Activated naive CD4-positive, alpha-beta T cell treated with anti-CD3 and anti-CD28 coated beads for 36 hours (primary cell): ENCODE data around the gene HYAL3. TPM values are rescaled to one million over a fixed set of nuclear protein-coding genes. Genes with fewer than 3 reads are reported as not detected.
"Not testable (repeated sequence)": the region's sequence is repeated elsewhere in the genome, so short reads cannot be mapped to it uniquely, and the experiment has no call there.

Experiments used
- CTCF ChIA-PET: fragments of 350-600 bp; sonication (Branson Sonifier 250); formaldehyde crosslinking; loops from one replicate; lab custom pipeline; 2021; ENCODE audit warnings: antibody characterized with exemption; lab: Charles Lee
- DNase-seq: peaks from one replicate; pipeline ENCODE4 v3.0.0-alpha.2; 2020
- H3K27ac Mint-ChIP-seq: one replicate; pipeline ENCODE4 v1.8.0; 2021; ENCODE audit warnings: mild to moderate bottlenecking, mixed read lengths
- H3K27me3 Mint-ChIP-seq: one replicate; pipeline ENCODE4 v1.8.0; 2021; ENCODE audit warnings: low read depth, mixed read lengths
- H3K36me3 Mint-ChIP-seq: one replicate; pipeline ENCODE4 v1.8.0; 2021; ENCODE audit warnings: low read depth, mixed read lengths
- H3K4me1 Mint-ChIP-seq: one replicate; pipeline ENCODE4 v1.8.0; 2021; ENCODE audit warnings: low read depth, mixed read lengths
- H3K4me3 Mint-ChIP-seq: one replicate; pipeline ENCODE4 v1.8.0; 2021; ENCODE audit warnings: mild to moderate bottlenecking, moderate library complexity, mixed read lengths
- H3K9me3 Mint-ChIP-seq: one replicate; pipeline ENCODE4 v1.8.0; 2021; ENCODE audit warnings: mixed read lengths
- intact Hi-C: fragments of 100-400 bp; cut with micrococcal nuclease; formaldehyde crosslinking; loops from one replicate; pipeline ENCODE4 v1.15.1; 2023
- total RNA-seq, 2 experiments: library from RNA; stranded (reverse); gene quantifications; one replicate each; pipeline ENCODE4 v1.2.3, GENCODE V29; 2021

Gene HYAL3
- total RNA-seq, 2 experiments from 2014 or later, result 0.74 to 0.88 TPM

GRCh38 chr3:50278880-50279224 lies 20.4 kb downstream of the HYAL3 start, which contains the start of gene LSMEM2:
Gene LSMEM2, plus strand, starts transcription at chr3:50279087. Its CDS starts 27 bp downstream, at chr3:50279114.
- Mint-ChIP-seq H3K4me1 (peaks cover 20% of the 10 kb centered on the region), H3K27me3 (peaks cover 25% of the 10 kb centered on the region), H3K36me3 (no peaks in the 10 kb centered on the region), H3K9me3 (no peaks in the 10 kb centered on the region), H3K4me3 (no peak within 1 kb of the TSS), H3K27ac (no peak within 1 kb of the TSS)
- no peak for DNase-seq
- intact Hi-C loops, result no loop called here
- CTCF ChIA-PET, result interaction anchor here (0.9 to 1.6 kb wide), 4 partner anchors 8 to 52 kb away, joined by 3 to 6 read pairs (median 3); no protein-coding TSS in a partner anchor

- no peak for DNase-seq
- peaks cover 22% of the 10 kb centered on the region for H3K4me1 Mint-ChIP-seq
- intact Hi-C loops, result no loop called here
- CTCF ChIA-PET, result interaction anchor here (0.7 to 1.6 kb wide), 5 partner anchors 8 to 51 kb away, joined by 3 to 6 read pairs (median 4); no protein-coding TSS in a partner anchor
- H3K9me3 Mint-ChIP-seq, result no peaks in the 10 kb centered on the region
- no peak overlapping the region for H3K27ac Mint-ChIP-seq
- H3K4me3 Mint-ChIP-seq, result no peak overlapping the region
- peaks cover 27% of the 10 kb centered on the region for H3K27me3 Mint-ChIP-seq
- H3K36me3 Mint-ChIP-seq, result no peaks in the 10 kb centered on the region
These were observed 20.9 kb downstream of the HYAL3 start for GRCh38 chr3:50278123-50278879.

- no peak overlapping the region for H3K4me3 Mint-ChIP-seq
- H3K27ac Mint-ChIP-seq, result no peak overlapping the region
- CTCF ChIA-PET, result interaction anchor here (0.6 to 1.4 kb wide), 3 partner anchors 15 to 30 kb away, joined by 4 read pairs; partner anchors contain the start of gene IFRD2
- H3K27me3 Mint-ChIP-seq, result peaks cover 32% of the 10 kb centered on the region
- DNase-seq, result no peak
- no peaks in the 10 kb centered on the region for H3K9me3 Mint-ChIP-seq
- intact Hi-C loops, result no loop called here
- H3K4me1 Mint-ChIP-seq, result peaks cover 28% of the 10 kb centered on the region
- H3K36me3 Mint-ChIP-seq, result no peaks in the 10 kb centered on the region
These were observed 22.5 kb downstream of the HYAL3 start for GRCh38 chr3:50276762-50277101.

- CTCF ChIA-PET, result interaction anchor here (1.0 to 1.7 kb wide), 3 partner anchors 15 to 48 kb away, joined by 4 to 9 read pairs (median 4); partner anchors contain the start of gene IFRD2
- peaks cover 31% of the 10 kb centered on the region for H3K4me1 Mint-ChIP-seq
- peaks cover 32% of the 10 kb centered on the region for H3K27me3 Mint-ChIP-seq
- H3K9me3 Mint-ChIP-seq, result no peaks in the 10 kb centered on the region
- H3K27ac Mint-ChIP-seq, result no peak overlapping the region
- intact Hi-C loops, result no loop called here
- no peaks in the 10 kb centered on the region for H3K36me3 Mint-ChIP-seq
- peak; percentile 48 for DNase-seq
- H3K4me3 Mint-ChIP-seq, result peak overlapping the region; percentile 59
These were observed 23.0 kb downstream of the HYAL3 start for GRCh38 chr3:50275996-50276761.

DNA sequence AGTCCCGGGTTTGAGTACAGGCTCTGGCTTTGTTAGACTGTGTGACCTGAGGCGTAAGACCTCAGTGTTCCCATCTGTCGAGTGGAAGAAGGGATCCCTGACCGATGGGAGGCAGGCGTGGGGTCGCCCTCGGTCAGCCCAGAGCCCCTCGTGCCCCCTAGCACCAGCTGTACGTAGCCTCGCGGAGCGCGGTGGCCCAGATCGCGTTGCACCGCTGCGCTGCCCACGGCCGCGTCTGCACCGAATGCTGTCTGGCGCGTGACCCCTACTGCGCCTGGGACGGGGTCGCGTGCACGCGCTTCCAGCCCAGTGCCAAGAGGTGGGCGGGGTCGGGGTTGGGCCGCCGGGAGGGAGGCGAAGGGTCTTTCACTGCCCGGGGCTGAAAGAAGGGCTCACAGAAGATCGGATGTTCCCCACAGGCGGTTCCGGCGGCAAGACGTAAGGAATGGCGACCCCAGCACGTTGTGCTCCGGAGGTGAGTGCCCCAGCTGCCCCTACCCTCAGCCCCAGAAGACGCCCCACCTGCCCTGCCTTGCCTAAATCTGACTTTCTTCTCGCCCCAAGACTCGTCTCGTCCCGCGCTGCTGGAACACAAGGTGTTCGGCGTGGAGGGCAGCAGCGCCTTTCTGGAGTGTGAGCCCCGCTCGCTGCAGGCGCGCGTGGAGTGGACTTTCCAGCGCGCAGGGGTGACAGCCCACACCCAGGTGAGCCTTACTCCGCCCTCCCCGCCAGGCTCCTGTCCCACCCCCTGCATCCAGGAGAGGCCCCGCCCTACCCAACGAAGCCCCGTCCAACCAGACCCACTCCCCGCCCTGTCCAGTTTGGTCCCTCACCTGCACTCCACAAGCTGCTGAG lies 23.8 kb downstream of the HYAL3 start:
- intact Hi-C loops, result no loop called here
- H3K27me3 Mint-ChIP-seq, result peaks cover 32% of the 10 kb centered on the region
- H3K4me3 Mint-ChIP-seq, result peak overlapping the region; percentile 59

GRCh38 chr3:50274371-50275104 lies 24.7 kb downstream of the HYAL3 start:
- CTCF ChIA-PET, result interaction anchor here (0.7 to 2.7 kb wide), 14 partner anchors 10 to 155 kb away, joined by 3 to 16 read pairs (median 4); partner anchors contain the start of genes HYAL3 and NAA80
- Mint-ChIP-seq H3K4me1 (peaks cover 31% of the 10 kb centered on the region), H3K36me3 (no peaks in the 10 kb centered on the region), H3K27ac (no peak overlapping the region), H3K4me3 (no peak overlapping the region), H3K27me3 (peaks cover 32% of the 10 kb centered on the region), H3K9me3 (no peaks in the 10 kb centered on the region)
- intact Hi-C loops, result loop anchor here (1.0 kb wide), 2 partner anchors 50 to 276 kb away; no protein-coding TSS in a partner anchor
- DNase-seq, result peak; percentile 87

More for the DNA sequence above, 23.8 kb downstream of the HYAL3 start:
- DNase-seq, result no peak
- H3K27ac Mint-ChIP-seq, result no peak overlapping the region
- no peaks in the 10 kb centered on the region for H3K9me3 Mint-ChIP-seq
- no peaks in the 10 kb centered on the region for H3K36me3 Mint-ChIP-seq
- CTCF ChIA-PET, result interaction anchor here (0.7 to 2.7 kb wide), 16 partner anchors 9 to 156 kb away, joined by 3 to 16 read pairs (median 4); partner anchors contain the start of genes HYAL3, IFRD2 and NAA80
- peaks cover 31% of the 10 kb centered on the region for H3K4me1 Mint-ChIP-seq

DNA sequence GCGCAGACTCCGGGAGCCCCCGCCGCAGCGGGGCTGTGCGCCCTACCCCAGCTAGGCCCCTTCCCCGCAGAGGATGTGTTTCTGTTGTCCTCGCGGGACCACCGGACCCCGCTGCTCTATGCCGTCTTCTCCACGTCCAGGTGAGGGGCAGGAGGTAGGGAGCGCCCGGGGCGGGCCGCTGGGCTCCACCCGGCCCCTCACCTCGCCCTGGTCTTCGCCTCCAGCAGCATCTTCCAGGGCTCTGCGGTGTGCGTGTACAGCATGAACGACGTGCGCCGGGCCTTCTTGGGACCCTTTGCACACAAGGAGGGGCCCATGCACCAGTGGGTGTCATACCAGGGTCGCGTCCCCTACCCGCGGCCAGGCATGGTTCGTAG lies 25.5 kb downstream of the HYAL3 start:
- CTCF ChIA-PET, result interaction anchor here (0.7 to 2.7 kb wide), 3 partner anchors 18 to 141 kb away, joined by 3 to 16 read pairs (median 8); no protein-coding TSS in a partner anchor
- no peaks in the 10 kb centered on the region for H3K36me3 Mint-ChIP-seq
- H3K9me3 Mint-ChIP-seq, result no peaks in the 10 kb centered on the region
- H3K4me3 Mint-ChIP-seq, result no peak overlapping the region
- intact Hi-C loops, result loop anchor here (1.0 kb wide), 7 partner anchors 13 to 277 kb away; no protein-coding TSS in a partner anchor
- peaks cover 31% of the 10 kb centered on the region for H3K4me1 Mint-ChIP-seq
- H3K27ac Mint-ChIP-seq, result no peak overlapping the region
- DNase-seq, result no peak
- peaks cover 32% of the 10 kb centered on the region for H3K27me3 Mint-ChIP-seq

GRCh38 chr3:50272911-50273688 lies 26.1 kb downstream of the HYAL3 start:
- CTCF ChIA-PET, result interaction anchor here (0.7 to 2.7 kb wide), 13 partner anchors 10 to 1252 kb away, joined by 3 to 18 read pairs (median 7); partner anchors contain the start of gene GNAT1
- peaks cover 31% of the 10 kb centered on the region for H3K4me1 Mint-ChIP-seq
- intact Hi-C loops, result loop anchor here (1.0 kb wide), 5 partner anchors 13 to 152 kb away; no protein-coding TSS in a partner anchor
- no peaks in the 10 kb centered on the region for H3K36me3 Mint-ChIP-seq
- DNase-seq, result peak; percentile 93
- peak overlapping the region; percentile 39 for H3K4me3 Mint-ChIP-seq
- no peaks in the 10 kb centered on the region for H3K9me3 Mint-ChIP-seq
- H3K27ac Mint-ChIP-seq, result no peak overlapping the region
- peaks cover 34% of the 10 kb centered on the region for H3K27me3 Mint-ChIP-seq

GRCh38 chr3:50272538-50272910 lies 26.7 kb downstream of the HYAL3 start:
- DNase-seq, H3K36me3 Mint-ChIP-seq, H3K4me3 Mint-ChIP-seq, H3K27ac Mint-ChIP-seq, intact Hi-C loops, H3K9me3 Mint-ChIP-seq: not testable (repeated sequence)
- H3K4me1 Mint-ChIP-seq, result peaks cover 31% of the 10 kb centered on the region
- CTCF ChIA-PET, result interaction anchor here (0.6 to 2.7 kb wide), 14 partner anchors 9 to 1251 kb away, joined by 3 to 18 read pairs (median 4); partner anchors contain the start of genes GNAT1 and RASSF1
- H3K27me3 Mint-ChIP-seq, result peaks cover 34% of the 10 kb centered on the region

DNA sequence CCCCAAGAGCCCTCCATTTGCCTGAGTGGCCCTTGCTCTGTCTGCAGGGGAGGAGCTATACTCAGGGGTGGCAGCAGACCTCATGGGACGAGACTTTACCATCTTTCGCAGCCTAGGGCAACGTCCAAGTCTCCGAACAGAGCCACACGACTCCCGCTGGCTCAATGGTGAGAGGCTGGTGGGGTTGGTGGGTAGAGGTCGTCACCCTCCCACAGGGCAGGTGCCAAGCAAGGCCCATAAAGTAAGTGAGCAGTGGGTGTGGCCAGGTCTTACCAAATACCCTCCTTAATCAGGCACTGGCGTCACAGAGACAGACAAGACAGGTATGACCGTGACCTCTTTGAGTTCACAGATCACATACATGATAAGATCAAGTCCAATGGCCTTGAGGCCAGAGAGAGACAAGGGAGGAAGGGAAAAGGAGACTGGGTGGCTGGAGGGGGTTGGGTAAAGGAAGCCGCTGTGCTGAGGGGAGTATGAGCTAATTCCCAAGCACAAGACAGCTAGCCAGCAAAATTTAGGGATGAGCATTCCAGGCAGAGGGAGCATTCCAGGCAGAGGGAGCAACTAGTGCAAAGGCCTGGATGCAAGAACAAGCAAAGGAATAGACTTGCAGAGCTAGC lies 27.8 kb downstream of the HYAL3 start:
- intact Hi-C loops, result no loop called here
- Mint-ChIP-seq H3K27me3 (peaks cover 34% of the 10 kb centered on the region), H3K36me3 (no peaks in the 10 kb centered on the region), H3K4me3 (no peak overlapping the region), H3K27ac (no peak overlapping the region), H3K4me1 (peaks cover 31% of the 10 kb centered on the region), H3K9me3 (no peaks in the 10 kb centered on the region)
- CTCF ChIA-PET, result interaction anchor here (0.9 to 2.7 kb wide), 12 partner anchors 8 to 149 kb away, joined by 3 to 18 read pairs (median 4); partner anchors contain the start of genes GNAT1, LSMEM2 and RASSF1
- DNase-seq, result no peak
